Omental fat pad (tissue), 4 donors: ENCODE data around the gene DMRT1. TPM values are rescaled to one million over a fixed set of nuclear protein-coding genes. Genes with fewer than 3 reads are reported as not detected.

Experiments used
- ATAC-seq: fragments of 150-250 bp; one replicate; pipeline ENCODE4 v1.9.1; 2016; ENCODE audit warnings: mild to moderate bottlenecking, moderate library complexity; ENCODE audit not compliant: low FRiP score
- DNase-seq: peaks from one replicate; pipeline ENCODE4 v3.0.0-alpha.2; 2019; ENCODE audit warnings: low spot score
- CTCF ChIP-seq, 3 donors: fragments of 450-650 bp; IDR thresholded peaks; one replicate each; pipeline ENCODE4 v1.5.1; 2016 to 2017; ENCODE audit warnings: antibody characterized with exemption in 3 of 3, mild to moderate bottlenecking in 3 of 3, moderate library complexity in 2 of 3
- total RNA-seq, 4 donors: library from RNA; depleted of rRNA; stranded (reverse); fragments of >200 nt; gene quantifications; one replicate each; pipeline ENCODE4 v1.1.0, GENCODE V29; 2016

DMRT1 gene
- total RNA-seq, 4 donors from 2014 or later, result not detected

DNA sequence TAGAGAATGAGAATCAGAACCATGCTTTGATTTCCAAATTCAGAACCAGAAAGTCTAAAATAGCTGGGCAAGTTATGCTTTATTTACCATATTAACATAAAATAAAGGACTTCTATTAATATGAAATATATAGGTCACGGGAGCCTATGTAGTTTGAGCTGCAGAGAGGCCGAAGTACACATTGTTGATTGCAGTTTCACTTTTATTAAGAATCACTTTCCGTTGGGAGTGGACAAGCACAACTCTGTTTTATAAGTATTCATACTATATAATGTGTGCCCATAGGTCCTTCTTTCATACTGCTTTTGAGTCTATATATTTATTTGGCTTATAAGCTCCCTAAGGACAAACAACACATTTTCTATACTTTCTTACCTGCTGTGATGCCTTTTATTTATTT is 76.2 kb downstream of the DMRT1 start:
- TF ChIP-seq CTCF (IDR thresholded peaks at IDR 0.05), result no peak
- DNase-seq (no peak), ATAC-seq (no peak)

DNA sequence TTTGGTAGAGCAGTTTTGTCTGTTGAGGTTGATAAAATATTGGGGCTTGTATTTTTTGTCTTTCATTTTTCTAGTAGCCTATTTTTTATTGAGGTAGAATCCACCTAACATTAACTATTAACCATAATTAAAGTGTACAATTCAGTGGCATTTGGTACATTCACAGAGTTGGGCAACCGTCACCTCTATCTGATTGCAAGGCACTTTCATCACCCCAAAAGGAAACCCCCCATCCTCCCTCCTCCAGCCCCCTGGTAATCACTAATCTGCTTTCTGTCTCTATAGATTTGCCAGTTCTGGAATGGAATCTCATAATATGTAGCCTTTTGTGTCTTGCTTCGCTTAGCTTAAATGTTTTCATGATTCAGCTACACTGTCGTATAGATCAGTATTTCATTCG is 79.4 kb downstream of the DMRT1 start:
- ATAC-seq, result no peak
- TF ChIP-seq CTCF (IDR thresholded peaks at IDR 0.05), result no peak
- no peak for DNase-seq

GRCh38 chr9:922171-922570 is 80.7 kb downstream of the DMRT1 start:
- DNase-seq (no peak), ATAC-seq (no peak)
- no peak for TF ChIP-seq CTCF (IDR thresholded peaks at IDR 0.05)

GRCh38 chr9:922731-923130 is 81.2 kb downstream of the DMRT1 start:
- ATAC-seq (no peak), DNase-seq (no peak)
- TF ChIP-seq CTCF (IDR thresholded peaks at IDR 0.05), result no peak

DNA sequence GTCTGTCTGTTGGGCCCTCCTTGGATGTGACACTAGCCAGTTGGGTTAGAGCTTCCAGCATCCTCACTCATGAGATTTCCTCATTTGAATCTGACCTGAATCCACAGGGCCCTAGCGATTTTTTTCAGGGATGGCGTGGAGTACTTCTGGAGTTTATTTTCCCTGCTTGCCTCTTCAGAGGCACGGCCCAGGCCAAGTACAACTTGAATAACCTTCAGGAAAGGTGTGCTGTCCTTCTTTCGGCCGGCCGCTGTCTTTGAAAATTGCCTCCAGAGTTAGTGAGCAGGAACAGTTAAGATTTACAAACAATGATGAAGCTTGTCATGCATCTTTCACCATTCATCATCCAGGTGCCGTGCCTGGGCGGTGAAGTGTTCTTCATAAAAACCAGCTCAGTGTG is 85.5 kb downstream of the DMRT1 start:
- ATAC-seq (no peak), DNase-seq (no peak)

GRCh38 chr9:928363-929042 is 87.0 kb downstream of the DMRT1 start:
- TF ChIP-seq CTCF (IDR thresholded peaks at IDR 0.05), result no peak
- DNase-seq (no peak), ATAC-seq (no peak)

More for the DNA sequence above, 85.5 kb downstream of the DMRT1 start:
- no peak for TF ChIP-seq CTCF (IDR thresholded peaks at IDR 0.05)

GRCh38 chr9:929719-930118 is 88.2 kb downstream of the DMRT1 start:
- no peak for TF ChIP-seq CTCF (IDR thresholded peaks at IDR 0.05)
- DNase-seq (no peak), ATAC-seq (no peak)
